Activated CD4-positive, alpha-beta T cell treated with anti-CD3 and anti-CD28 coated beads, Interleukin-2, amount 10 ng/mL, durations not matched to agents 24 days and 14 days (primary cell): ENCODE measurements around the gene ZFYVE19. TPM values are rescaled to one million over a fixed set of nuclear protein-coding genes. Genes with fewer than 3 reads are reported as not detected.

ENCODE experiments used
- DNase-seq: peaks from one replicate; pipeline ENCODE4 v3.0.0; 2022
- H3K27ac Mint-ChIP-seq: one replicate; pipeline ENCODE4 v1.8.0; 2022; ENCODE audit warnings: mild to moderate bottlenecking, mixed read lengths
- H3K27me3 Mint-ChIP-seq: one replicate; pipeline ENCODE4 v1.8.0; 2022; ENCODE audit warnings: mixed read lengths
- H3K36me3 Mint-ChIP-seq: one replicate; pipeline ENCODE4 v1.8.0; 2022; ENCODE audit warnings: low read depth, mild to moderate bottlenecking, mixed read lengths
- H3K4me1 Mint-ChIP-seq: one replicate; pipeline ENCODE4 v1.8.0; 2021; ENCODE audit warnings: mixed read lengths
- H3K4me3 Mint-ChIP-seq: one replicate; pipeline ENCODE4 v1.8.0; 2022; ENCODE audit warnings: mild to moderate bottlenecking, moderate library complexity, mixed read lengths
- H3K9me3 Mint-ChIP-seq: one replicate; pipeline ENCODE4 v1.8.0; 2021; ENCODE audit warnings: mixed read lengths
- intact Hi-C: fragments of 100-400 bp; cut with micrococcal nuclease; formaldehyde crosslinking; loops from one replicate; pipeline ENCODE4 v1.15.1; 2023
- total RNA-seq: library from RNA; stranded (reverse); gene quantifications from 2 replicates; pipeline ENCODE4 v1.2.3, GENCODE V29; 2022

The ZFYVE19 gene
- total RNA-seq, 1 donor from 2014 or later = 35.6 TPM

DNA sequence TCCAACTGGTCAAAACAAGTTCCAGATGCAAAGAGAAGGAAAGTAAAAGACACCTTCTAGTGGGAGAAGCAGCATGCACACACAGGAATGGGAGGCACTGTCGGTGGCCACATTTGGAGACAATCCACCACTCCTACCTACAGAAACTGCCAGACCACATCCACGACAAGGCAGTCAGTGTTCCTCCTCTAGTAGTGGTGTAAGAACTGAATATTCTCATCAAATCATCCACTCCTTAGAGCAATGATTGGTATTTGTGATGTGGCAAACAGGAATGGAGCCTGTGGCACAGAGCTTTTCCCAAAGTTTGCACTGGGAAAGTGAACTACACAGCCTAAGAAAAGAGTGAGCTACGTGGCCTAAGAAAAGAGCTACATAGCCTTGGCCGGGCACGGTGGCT is 31.9 kb downstream of the ZFYVE19 start:
- H3K4me1 Mint-ChIP-seq = no peaks in the 10 kb centered on the region
- intact Hi-C loops = no loop called here
- no peaks in the 10 kb centered on the region for H3K9me3 Mint-ChIP-seq
- H3K36me3 Mint-ChIP-seq = no peaks in the 10 kb centered on the region
- no peak overlapping the region for H3K4me3 Mint-ChIP-seq
- peaks cover 16% of the 10 kb centered on the region for H3K27me3 Mint-ChIP-seq
- DNase-seq = no peak
- H3K27ac Mint-ChIP-seq = no peak overlapping the region

DNA sequence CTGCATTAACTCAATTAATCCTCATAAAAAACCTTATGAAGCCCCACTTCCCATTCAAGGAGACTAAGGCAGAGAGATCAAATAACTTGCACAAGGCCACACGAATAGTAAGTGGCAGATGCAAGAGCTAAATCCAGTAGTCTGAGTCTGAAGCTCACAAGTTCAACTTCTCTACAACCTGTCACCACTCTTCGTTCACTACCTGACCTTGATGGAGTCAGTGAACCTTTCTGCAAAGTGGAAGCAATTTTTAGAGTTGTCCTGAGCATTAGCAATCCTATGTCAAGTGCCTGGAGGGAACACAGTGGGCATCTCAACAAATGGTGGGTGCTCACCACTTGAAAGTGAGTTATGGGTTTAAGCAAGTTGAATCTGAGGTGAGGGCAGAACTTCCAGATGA is 34.9 kb downstream of the ZFYVE19 start:
- Mint-ChIP-seq H3K27me3 (peaks cover 19% of the 10 kb centered on the region), H3K27ac (no peak overlapping the region), H3K9me3 (no peaks in the 10 kb centered on the region), H3K4me1 (peaks cover 14% of the 10 kb centered on the region), H3K36me3 (peaks cover 3% of the 10 kb centered on the region), H3K4me3 (no peak overlapping the region)
- intact Hi-C loops = no loop called here
- no peak for DNase-seq

DNA sequence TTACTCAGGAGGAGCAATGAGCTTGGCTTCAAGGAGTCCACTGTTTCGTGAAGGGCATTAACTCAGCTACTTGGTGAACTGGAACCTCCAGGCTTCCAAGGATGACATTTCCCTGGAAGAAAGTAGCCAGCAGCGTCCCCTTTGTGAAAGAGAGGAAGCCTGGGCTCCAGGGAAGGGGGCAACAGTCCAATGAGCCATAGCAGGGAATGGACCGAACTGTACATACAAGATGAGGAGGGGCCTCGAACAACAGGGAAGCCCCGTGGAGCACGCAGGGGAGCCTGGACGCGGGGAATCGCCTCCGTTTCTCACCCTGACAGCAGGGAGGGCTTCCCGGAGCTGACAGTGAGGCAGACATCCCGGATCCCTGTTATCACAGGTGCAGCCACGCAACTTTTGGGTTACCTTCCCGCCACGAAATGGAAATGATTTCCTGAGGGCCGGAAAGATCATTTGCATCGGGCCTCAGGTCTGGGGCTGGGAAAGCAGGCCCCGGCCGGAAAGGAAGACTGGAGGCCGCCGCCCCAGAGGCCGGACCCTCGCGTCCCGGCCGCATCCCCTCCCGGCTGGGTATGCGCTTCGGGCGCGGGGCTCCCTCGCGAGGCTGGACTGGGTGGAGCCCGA is 36.5 kb downstream of the ZFYVE19 start:
- Mint-ChIP-seq H3K4me1 (peaks cover 27% of the 10 kb centered on the region), H3K27ac (peak overlapping the region; percentile 56), H3K27me3 (peaks cover 19% of the 10 kb centered on the region), H3K36me3 (peaks cover 3% of the 10 kb centered on the region), H3K9me3 (no peaks in the 10 kb centered on the region), H3K4me3 (peak overlapping the region; percentile 79)
- no peak for DNase-seq
- intact Hi-C loops = no loop called here

DNA sequence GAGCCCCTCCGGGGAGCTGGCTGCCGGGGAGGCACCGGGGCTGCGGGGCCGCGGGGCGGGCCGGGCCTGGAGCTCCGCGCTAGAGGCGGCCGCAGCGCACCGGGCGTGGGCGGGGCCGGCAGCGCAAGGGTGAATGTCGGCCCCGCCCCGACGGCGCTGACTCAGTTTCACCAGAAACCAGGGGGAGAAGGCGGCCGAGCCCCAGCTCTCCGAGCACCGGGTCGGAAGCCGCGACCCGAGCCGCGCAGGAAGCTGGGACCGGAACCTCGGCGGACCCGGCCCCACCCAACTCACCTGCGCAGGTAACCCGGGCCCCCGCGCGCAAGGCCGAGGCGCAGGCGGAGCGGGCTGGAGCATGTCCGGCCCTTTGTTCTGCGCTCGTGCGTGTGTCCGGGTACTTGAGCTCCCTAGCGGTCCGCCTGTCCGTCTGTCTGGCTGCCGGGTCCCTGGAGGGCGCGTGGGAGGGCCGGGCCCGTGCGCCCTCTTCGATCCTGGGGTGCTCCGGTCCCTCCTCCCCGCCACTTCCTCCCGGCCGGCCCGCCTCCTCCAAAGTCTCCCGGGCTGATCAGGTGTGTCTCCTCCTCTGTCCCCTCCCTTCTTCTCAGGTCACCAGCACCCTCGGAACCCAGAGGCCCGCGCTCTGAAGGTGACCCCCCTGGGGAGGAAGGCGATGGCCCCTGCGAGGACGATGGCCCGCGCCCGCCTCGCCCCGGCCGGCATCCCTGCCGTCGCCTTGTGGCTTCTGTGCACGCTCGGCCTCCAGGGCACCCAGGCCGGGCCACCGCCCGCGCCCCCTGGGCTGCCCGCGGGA is 37.2 kb downstream of the ZFYVE19 start, which contains the start of gene SPINT1:
TSS of gene SPINT1 (plus strand) at position 164 of the 811 bp plus-strand sequence. CDS start at position 671, 507 bp downstream.
- Mint-ChIP-seq H3K27me3 (peaks cover 19% of the 10 kb centered on the region), H3K4me1 (peaks cover 27% of the 10 kb centered on the region), H3K9me3 (no peaks in the 10 kb centered on the region), H3K4me3 (peak within 1 kb of the TSS; percentile 90), H3K36me3 (peaks cover 3% of the 10 kb centered on the region), H3K27ac (peak within 1 kb of the TSS; percentile 56)
- DNase-seq = peak; percentile 81
- intact Hi-C loops = loop anchor here (1.0 kb wide), 1 partner anchor 48 kb away; no protein-coding TSS in a partner anchor

DNA sequence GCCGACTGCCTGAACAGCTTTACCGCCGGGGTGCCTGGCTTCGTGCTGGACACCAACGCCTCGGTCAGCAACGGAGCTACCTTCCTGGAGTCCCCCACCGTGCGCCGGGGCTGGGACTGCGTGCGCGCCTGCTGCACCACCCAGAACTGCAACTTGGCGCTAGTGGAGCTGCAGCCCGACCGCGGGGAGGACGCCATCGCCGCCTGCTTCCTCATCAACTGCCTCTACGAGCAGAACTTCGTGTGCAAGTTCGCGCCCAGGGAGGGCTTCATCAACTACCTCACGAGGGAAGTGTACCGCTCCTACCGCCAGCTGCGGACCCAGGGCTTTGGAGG is 37.8 kb downstream of the ZFYVE19 start:
- intact Hi-C loops = loop anchor here (1.0 kb wide), 1 partner anchor 48 kb away; no protein-coding TSS in a partner anchor
- DNase-seq = no peak
- H3K27ac Mint-ChIP-seq = peak overlapping the region; percentile 18

DNA sequence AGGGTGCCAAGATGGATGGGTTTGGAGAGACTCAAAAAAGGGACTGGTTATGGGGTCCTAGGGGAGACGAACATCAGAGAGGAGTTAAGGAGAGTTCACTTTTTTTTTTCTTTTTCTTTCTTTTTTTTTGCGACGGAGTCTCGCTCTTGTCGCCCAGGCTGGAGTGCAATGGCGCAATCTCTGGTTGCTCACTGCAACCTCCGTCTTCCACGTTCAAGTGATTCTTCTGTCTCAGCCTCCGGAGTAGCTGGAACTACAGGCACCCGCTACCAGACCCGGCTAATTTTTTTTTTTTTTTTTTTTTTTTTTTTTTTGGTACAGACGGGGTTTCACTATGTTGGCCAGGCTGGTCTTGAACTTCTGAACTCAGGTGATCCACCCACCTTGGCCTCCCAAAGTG is 38.1 kb downstream of the ZFYVE19 start:
- H3K4me1 Mint-ChIP-seq = peaks cover 27% of the 10 kb centered on the region
- peak overlapping the region; percentile 90 for H3K4me3 Mint-ChIP-seq
- H3K27me3 Mint-ChIP-seq = peaks cover 19% of the 10 kb centered on the region
- H3K36me3 Mint-ChIP-seq = peaks cover 3% of the 10 kb centered on the region
- DNase-seq = no peak
- intact Hi-C loops = no loop called here
- H3K27ac Mint-ChIP-seq = peak overlapping the region; percentile 18
- H3K9me3 Mint-ChIP-seq = no peaks in the 10 kb centered on the region

More for the DNA sequence above, 37.8 kb downstream of the ZFYVE19 start:
- Mint-ChIP-seq H3K4me1 (peaks cover 27% of the 10 kb centered on the region), H3K27me3 (peaks cover 19% of the 10 kb centered on the region), H3K4me3 (peak overlapping the region; percentile 90), H3K9me3 (no peaks in the 10 kb centered on the region), H3K36me3 (peaks cover 3% of the 10 kb centered on the region)

DNA sequence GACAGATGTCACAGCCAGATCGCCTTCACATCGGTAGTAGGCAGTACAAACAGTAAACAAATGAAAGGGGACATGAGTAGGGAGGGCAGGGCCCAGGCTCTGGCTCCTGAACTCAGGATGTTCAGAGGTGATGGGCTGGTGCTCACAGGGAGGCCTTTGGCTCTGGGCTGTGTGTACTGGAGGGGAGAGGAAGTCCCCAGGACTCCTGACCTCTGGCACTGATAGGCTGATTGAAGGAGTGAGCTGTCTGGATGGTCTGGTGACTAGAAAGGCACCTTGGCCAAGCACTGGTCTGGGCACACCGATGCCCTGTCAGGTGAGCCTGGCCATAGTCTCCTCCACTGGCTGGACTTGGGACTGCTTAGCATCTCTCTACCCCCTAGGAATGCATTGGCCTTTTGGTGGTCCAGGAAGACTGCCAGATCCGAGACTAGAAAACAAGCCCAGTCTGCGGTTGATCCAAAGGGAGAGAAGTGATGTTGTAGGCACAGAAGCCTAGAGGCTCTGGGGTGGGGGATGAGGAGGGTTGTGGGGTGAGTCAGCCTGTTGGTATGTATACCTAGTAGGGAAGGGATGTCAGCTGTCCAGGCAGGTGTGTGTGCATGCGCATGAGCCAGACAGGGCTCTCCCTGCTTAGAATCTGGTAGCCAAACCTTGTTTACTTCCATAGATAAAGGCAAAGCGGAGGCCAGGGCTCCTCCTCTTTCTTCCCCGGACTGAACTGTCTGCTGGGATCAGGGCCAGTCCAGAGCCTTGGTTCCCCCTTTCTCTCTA is 38.8 kb downstream of the ZFYVE19 start:
- peaks cover 19% of the 10 kb centered on the region for H3K27me3 Mint-ChIP-seq
- intact Hi-C loops = no loop called here
- H3K27ac Mint-ChIP-seq = no peak overlapping the region
- no peak for DNase-seq
- H3K36me3 Mint-ChIP-seq = peaks cover 3% of the 10 kb centered on the region
- H3K4me1 Mint-ChIP-seq = peaks cover 27% of the 10 kb centered on the region
- no peaks in the 10 kb centered on the region for H3K9me3 Mint-ChIP-seq
- H3K4me3 Mint-ChIP-seq = peak overlapping the region; percentile 47

DNA sequence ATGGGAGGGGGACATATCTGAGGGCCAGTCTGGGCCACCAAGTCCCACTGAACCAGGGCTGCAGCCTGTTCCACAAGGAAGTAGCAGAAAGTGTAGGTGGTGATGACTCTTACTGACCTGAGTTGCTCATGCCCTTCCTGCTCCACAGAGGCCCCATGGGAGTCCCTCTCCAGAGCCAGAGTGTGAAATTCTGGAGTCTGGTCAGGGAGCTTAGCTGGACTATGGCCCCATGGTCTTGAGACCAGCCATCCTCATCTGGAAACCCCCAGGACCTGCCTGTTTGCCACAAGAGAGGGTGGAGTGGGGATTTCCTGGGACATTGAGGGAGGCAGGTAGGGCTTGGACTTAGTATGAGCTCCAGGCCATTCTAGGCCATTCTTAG is 39.9 kb downstream of the ZFYVE19 start:
- Mint-ChIP-seq H3K27ac (peak overlapping the region; percentile 2), H3K4me3 (peak overlapping the region; percentile 17), H3K36me3 (peaks cover 3% of the 10 kb centered on the region), H3K9me3 (no peaks in the 10 kb centered on the region), H3K27me3 (peaks cover 14% of the 10 kb centered on the region), H3K4me1 (peaks cover 27% of the 10 kb centered on the region)
- no peak for DNase-seq
- intact Hi-C loops = no loop called here

DNA sequence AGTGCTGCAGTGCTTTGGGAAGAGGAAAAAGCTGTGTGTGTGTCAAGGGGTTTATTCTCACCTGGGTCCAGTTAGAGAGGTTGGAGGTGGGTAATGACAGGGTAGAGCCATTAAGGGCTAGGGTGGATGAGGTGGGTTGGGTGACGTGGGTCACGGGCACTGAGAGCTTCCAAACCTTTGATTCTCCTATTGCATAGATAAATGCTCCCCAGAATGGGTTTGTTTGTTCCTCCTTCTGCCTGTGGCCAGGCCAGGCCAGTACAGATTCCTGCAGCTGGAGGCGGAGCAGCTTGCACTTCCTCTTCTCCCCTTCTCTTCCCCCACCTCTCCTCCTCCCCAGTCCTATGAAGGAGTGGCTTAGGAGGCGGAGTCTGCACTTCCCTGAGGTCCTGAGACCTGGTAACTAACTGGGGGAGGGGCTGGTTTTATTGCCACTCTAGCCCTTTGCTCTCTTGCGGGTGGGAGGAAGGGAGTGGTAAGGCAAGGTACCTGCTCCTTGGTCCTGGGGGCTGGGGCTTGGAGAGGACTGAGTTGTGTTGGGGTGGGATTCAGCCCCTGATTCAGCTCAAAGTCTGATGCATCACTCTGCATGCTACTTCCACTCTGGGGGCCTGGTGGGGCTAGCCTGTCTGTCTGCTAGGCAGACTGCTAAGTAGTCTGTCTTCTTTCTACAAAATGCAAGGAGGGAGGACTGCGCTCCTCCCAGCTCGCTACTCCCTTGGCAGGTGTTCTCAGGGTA is 40.5 kb downstream of the ZFYVE19 start:
- intact Hi-C loops = no loop called here
- Mint-ChIP-seq H3K36me3 (peaks cover 3% of the 10 kb centered on the region), H3K27ac (peak overlapping the region; percentile 2), H3K4me3 (peak overlapping the region; percentile 17), H3K27me3 (peaks cover 11% of the 10 kb centered on the region), H3K9me3 (no peaks in the 10 kb centered on the region), H3K4me1 (peaks cover 27% of the 10 kb centered on the region)
- peak; percentile 67 for DNase-seq

DNA sequence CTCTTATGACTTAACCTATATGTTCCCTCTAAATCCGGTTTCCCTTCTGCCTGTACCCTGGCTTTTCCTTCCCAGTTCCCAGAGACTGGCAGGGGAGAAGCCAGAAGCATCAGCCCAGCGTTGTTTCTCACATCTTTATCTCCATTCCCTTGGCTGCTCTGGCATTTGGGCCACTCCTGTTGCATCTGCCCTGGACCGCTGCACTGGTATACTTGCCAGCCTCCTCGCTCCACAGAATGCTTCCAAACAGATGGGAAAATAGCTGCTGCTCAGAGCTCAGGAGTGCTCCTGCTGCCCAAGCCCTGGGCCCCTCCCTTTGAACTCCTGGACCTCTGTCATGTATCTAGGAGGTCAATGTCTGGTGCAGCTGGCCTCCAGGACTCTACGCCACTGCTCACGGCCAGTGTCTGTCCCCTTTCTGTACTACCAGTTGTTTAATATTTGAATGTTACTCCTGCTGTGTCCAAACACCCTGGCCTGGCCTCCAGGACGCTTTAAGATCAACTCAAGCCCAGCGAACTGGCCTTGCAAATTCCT is 43.8 kb downstream of the ZFYVE19 start:
- Mint-ChIP-seq H3K4me3 (no peak overlapping the region), H3K27ac (no peak overlapping the region), H3K27me3 (no peaks in the 10 kb centered on the region), H3K9me3 (no peaks in the 10 kb centered on the region), H3K36me3 (no peaks in the 10 kb centered on the region), H3K4me1 (peaks cover 22% of the 10 kb centered on the region)
- no peak for DNase-seq
- intact Hi-C loops = no loop called here

DNA sequence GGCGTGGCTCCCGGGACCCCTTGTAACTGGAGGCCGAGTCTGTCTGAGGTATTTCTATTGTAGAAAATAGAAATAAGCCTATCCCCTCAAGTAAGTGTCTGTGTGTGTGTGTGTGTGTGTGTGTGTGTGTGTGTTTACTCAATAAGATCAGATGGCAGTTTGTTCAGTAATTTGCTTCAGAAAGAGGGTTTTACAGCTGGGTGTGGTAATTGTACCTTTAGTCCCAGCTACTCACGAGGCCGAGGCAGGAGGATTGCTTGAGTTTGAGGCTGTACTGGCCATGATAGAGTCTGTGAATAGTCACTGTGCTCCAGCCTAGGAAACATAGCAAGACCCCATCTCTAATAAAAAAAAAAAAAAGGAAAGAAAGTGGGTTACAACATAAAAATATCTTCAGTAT is 45.6 kb downstream of the ZFYVE19 start:
- intact Hi-C loops = no loop called here
- no peaks in the 10 kb centered on the region for H3K27me3 Mint-ChIP-seq
- H3K4me1 Mint-ChIP-seq = peaks cover 8% of the 10 kb centered on the region
- H3K4me3 Mint-ChIP-seq = no peak overlapping the region
- DNase-seq = no peak
- no peaks in the 10 kb centered on the region for H3K9me3 Mint-ChIP-seq
- H3K27ac Mint-ChIP-seq = no peak overlapping the region
- H3K36me3 Mint-ChIP-seq = no peaks in the 10 kb centered on the region

DNA sequence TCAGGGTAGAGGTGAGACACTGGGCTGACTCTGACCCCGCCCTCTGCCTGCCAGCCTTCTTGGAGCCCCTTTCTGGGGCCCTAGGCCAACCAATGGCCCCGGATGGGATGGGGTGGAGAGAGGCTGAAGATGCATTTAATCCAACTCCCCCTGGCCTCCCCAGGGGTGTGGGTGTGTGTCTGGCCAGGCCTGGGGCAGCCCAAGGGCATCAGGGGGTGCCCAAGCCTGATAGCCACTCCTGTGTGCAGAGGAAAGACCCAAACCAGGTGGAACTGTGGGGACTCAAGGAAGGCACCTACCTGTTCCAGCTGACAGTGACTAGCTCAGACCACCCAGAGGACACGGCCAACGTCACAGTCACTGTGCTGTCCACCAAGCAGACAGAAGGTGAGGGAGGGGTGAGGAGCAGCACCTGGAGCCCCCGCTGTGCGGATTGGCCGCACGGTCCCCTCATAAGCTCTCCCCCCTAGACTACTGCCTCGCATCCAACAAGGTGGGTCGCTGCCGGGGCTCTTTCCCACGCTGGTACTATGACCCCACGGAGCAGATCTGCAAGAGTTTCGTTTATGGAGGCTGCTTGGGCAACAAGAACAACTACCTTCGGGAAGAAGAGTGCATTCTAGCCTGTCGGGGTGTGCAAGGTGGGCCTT is 46.5 kb downstream of the ZFYVE19 start:
- H3K27ac Mint-ChIP-seq = no peak overlapping the region
- DNase-seq = no peak
- peaks cover 7% of the 10 kb centered on the region for H3K4me1 Mint-ChIP-seq
- H3K27me3 Mint-ChIP-seq = no peaks in the 10 kb centered on the region
- H3K9me3 Mint-ChIP-seq = no peaks in the 10 kb centered on the region
- H3K36me3 Mint-ChIP-seq = no peaks in the 10 kb centered on the region
- intact Hi-C loops = no loop called here
- no peak overlapping the region for H3K4me3 Mint-ChIP-seq

DNA sequence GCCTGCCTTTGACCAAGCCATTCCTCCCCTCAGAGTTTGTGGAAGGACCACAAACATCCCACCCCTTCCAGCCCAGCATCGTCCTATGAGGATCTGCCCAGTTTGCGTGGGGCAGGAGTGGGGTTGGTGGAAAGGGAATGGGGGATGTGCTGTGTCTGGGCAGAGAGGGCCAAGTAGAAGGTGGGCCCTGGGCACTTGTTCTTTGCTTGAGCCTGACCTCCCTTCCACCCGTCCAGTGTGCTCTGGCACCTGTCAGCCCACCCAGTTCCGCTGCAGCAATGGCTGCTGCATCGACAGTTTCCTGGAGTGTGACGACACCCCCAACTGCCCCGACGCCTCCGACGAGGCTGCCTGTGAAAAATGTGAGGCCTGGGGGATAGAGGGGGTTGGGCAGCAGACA is 47.3 kb downstream of the ZFYVE19 start:
- intact Hi-C loops = no loop called here
- Mint-ChIP-seq H3K36me3 (no peaks in the 10 kb centered on the region), H3K27ac (no peak overlapping the region), H3K4me1 (peaks cover 10% of the 10 kb centered on the region), H3K9me3 (no peaks in the 10 kb centered on the region), H3K4me3 (no peak overlapping the region), H3K27me3 (no peaks in the 10 kb centered on the region)
- no peak for DNase-seq
